Muscle layer of colon (tissue), 2 donors: ENCODE measurements around the gene PRDM16.

Experiments
- H3K27ac ChIP-seq: one replicate; pipeline ENCODE4 v1.7.0; 2013; ENCODE audit warnings: low read depth, mild to moderate bottlenecking, low read length, moderate library complexity
- H3K27me3 ChIP-seq, 2 donors: one replicate each; pipeline ENCODE4 v1.7.0; 2013; ENCODE audit warnings: low read length in 2 of 2, mild to moderate bottlenecking in 2 of 2; ENCODE audit not compliant: insufficient read depth in 2 of 2, control insufficient read depth in 1 of 2
- H3K36me3 ChIP-seq: one replicate; pipeline ENCODE4 v1.7.0; 2013; ENCODE audit warnings: mild to moderate bottlenecking, low read length; ENCODE audit not compliant: insufficient read depth
- H3K4me1 ChIP-seq: one replicate; pipeline ENCODE4 v1.7.0; 2013; ENCODE audit warnings: mild to moderate bottlenecking, low read length; ENCODE audit not compliant: insufficient read depth
- H3K4me3 ChIP-seq, 2 donors: one replicate each; pipeline ENCODE4 v1.7.0; 2013; ENCODE audit warnings: low read length in 2 of 2, low read depth in 1 of 2, mild to moderate bottlenecking in 1 of 2, moderate library complexity in 1 of 2
- H3K9ac ChIP-seq: one replicate; pipeline ENCODE4 v1.7.0; 2013; ENCODE audit warnings: low read length
- H3K9me3 ChIP-seq: one replicate; pipeline ENCODE4 v1.7.0; 2013; ENCODE audit warnings: mild to moderate bottlenecking, low read length
- donor health status: abdominal sarcoma.
- donor health status: Adenocarcinoma of cecum.

PRDM16 gene

GRCh38 chr1:3198371-3199271 is 129.6 kb downstream of the PRDM16 start:
- no peaks in the 10 kb centered on the region for H3K36me3 ChIP-seq
- no peak overlapping the region for H3K9ac ChIP-seq
- no peak overlapping the region for H3K4me3 ChIP-seq
- H3K27me3 ChIP-seq, result no peaks in the 10 kb centered on the region
- no peak overlapping the region for H3K27ac ChIP-seq
- H3K4me1 ChIP-seq, result no peaks in the 10 kb centered on the region
- no peaks in the 10 kb centered on the region for H3K9me3 ChIP-seq

- H3K9ac ChIP-seq, result no peak overlapping the region
- no peak overlapping the region for H3K4me3 ChIP-seq
- no peak overlapping the region for H3K27ac ChIP-seq
- no peaks in the 10 kb centered on the region for H3K36me3 ChIP-seq
- peaks cover 9% of the 10 kb centered on the region for H3K4me1 ChIP-seq
- no peaks in the 10 kb centered on the region for H3K9me3 ChIP-seq
- H3K27me3 ChIP-seq, result no peaks in the 10 kb centered on the region
Observed at GRCh38 chr1:3204725-3205124, 135.7 kb downstream of the PRDM16 start.

DNA sequence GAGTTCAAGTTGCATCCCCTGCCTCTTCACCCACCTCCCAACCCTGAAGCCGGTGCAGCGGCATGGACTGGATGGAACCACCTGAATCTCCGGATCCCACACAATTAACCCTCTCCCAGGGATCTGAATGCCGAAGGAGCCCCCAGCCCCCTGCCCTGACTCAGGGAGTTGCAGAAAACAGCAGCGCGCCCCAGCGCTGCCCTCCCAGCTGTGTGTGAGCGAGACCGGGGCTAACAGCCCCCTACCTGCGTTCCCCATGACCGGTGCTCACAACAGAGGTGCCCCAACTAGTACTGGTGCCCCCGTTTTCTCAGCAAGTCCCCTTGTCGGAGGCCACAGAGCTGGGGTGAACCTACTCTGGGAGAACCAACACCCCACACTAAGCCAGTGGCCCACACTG is 136.8 kb downstream of the PRDM16 start:
- Histone ChIP-seq H3K27me3 (no peaks in the 10 kb centered on the region), H3K27ac (no peak overlapping the region)

GRCh38 chr1:3206696-3207095 is 137.7 kb downstream of the PRDM16 start:
- Histone ChIP-seq H3K36me3 (no peaks in the 10 kb centered on the region), H3K9me3 (no peaks in the 10 kb centered on the region), H3K27ac (no peak overlapping the region), H3K27me3 (no peaks in the 10 kb centered on the region), H3K9ac (no peak overlapping the region), H3K4me1 (peaks cover 9% of the 10 kb centered on the region), H3K4me3 (no peak overlapping the region)

More for the DNA sequence above, 136.8 kb downstream of the PRDM16 start:
- Histone ChIP-seq H3K4me3 (no peak overlapping the region), H3K9me3 (no peaks in the 10 kb centered on the region), H3K36me3 (no peaks in the 10 kb centered on the region), H3K4me1 (peaks cover 9% of the 10 kb centered on the region), H3K9ac (no peak overlapping the region)

DNA sequence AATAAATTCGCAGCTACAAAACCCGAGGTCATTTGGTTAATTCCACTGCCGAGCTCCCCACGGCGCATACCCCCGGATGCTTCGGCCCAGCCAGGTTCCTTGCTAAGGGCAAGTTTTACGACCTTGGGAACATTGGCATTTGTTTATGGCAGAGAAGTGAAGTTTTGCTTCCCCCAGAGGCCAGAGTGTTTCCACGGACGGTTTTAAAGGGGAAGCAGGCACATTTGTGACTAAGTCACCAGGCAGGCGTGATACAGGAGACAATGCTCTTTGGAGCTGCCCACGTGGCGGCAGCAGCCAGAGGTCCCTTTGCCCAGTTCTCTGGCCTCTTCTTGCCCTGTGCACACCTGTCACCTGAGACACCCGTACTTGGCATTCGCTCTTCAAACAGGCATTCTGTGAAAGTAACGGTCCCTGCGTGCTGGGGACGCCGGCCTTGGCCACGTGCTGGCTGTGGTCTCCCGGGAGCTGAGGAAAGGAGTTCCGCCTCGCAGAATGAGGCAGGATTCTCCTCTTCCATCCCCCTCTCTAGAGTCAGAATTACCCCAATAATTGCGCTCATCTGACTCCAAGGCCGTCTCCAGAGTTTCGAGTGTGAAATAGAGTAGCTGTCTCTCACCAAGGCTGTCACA is 138.3 kb downstream of the PRDM16 start:
- Histone ChIP-seq H3K9ac (no peak overlapping the region), H3K4me1 (peaks cover 9% of the 10 kb centered on the region), H3K27ac (no peak overlapping the region), H3K27me3 (no peaks in the 10 kb centered on the region), H3K9me3 (no peaks in the 10 kb centered on the region), H3K36me3 (no peaks in the 10 kb centered on the region), H3K4me3 (no peak overlapping the region)

DNA sequence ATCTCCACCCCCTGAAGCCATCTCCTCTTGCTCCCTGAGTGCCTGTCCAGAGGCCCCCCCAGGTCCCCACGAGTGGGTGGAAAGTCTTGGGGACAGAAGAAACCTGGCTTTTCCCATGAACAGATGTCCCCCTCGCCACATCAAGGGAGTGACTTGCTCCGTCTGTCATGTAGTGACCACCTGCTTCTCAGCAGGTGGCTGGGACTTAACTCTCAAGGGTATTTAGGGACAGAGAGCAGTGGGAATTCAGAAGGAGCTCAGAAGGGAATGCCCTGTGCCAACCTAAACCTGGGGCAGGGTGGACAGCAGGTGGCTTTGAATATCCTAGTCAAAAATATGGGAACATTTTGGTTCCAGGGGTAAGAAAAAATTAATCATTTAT is 139.8 kb downstream of the PRDM16 start:
- H3K4me1 ChIP-seq, result peaks cover 9% of the 10 kb centered on the region
- H3K27ac ChIP-seq, result no peak overlapping the region
- no peaks in the 10 kb centered on the region for H3K27me3 ChIP-seq
- no peaks in the 10 kb centered on the region for H3K36me3 ChIP-seq
- no peak overlapping the region for H3K4me3 ChIP-seq
- no peak overlapping the region for H3K9ac ChIP-seq
- no peaks in the 10 kb centered on the region for H3K9me3 ChIP-seq

GRCh38 chr1:3209201-3209600 is 140.2 kb downstream of the PRDM16 start:
- H3K4me1 ChIP-seq, result peaks cover 9% of the 10 kb centered on the region
- no peaks in the 10 kb centered on the region for H3K9me3 ChIP-seq
- H3K27me3 ChIP-seq, result no peaks in the 10 kb centered on the region
- H3K36me3 ChIP-seq, result no peaks in the 10 kb centered on the region
- no peak overlapping the region for H3K27ac ChIP-seq
- no peak overlapping the region for H3K4me3 ChIP-seq
- H3K9ac ChIP-seq, result no peak overlapping the region

DNA sequence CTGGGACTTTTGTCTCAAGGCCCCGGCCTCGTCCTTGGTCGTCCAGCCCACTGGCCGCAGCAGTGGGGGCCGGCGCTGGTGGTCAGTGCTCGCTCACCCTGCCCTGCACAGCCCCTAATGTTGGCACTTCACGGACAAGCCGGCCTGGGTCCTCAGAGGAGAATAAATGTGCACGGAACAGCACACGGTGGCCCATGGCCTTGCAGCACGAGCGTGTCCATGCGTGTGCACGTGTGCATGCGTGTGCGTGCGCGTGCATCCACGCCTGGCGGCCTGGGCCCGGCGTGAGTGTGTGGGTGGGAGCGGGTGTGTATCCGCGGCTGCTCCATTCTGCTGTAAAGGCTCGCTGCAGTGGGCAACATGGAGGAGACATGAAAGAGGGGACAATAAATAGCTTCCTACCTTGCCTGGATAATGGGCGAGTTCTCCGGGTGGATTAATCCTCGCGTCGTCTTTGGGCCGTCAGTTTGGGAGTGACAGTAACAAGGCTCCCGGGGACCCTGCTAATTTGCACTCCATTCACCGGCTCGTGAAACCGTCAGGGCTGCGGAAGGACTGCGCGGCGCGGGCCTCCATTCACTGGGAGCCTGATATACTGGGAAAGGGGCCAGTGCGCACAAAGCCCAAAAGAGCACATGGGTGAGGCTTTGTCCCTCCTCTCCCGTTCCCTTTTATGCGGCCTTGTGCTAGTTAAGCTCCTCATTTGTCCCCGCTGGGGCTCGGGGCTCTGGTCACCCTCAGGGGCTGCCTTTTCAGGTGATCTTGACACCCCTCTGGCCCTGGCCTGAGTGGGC is 142.8 kb downstream of the PRDM16 start:
- Histone ChIP-seq H3K4me1 (peaks cover 13% of the 10 kb centered on the region), H3K9me3 (no peaks in the 10 kb centered on the region), H3K36me3 (no peaks in the 10 kb centered on the region), H3K4me3 (no peak overlapping the region), H3K27ac (no peak overlapping the region), H3K9ac (no peak overlapping the region), H3K27me3 (peaks cover 0 to 5% of the 10 kb centered on the region in 2 donors)

DNA sequence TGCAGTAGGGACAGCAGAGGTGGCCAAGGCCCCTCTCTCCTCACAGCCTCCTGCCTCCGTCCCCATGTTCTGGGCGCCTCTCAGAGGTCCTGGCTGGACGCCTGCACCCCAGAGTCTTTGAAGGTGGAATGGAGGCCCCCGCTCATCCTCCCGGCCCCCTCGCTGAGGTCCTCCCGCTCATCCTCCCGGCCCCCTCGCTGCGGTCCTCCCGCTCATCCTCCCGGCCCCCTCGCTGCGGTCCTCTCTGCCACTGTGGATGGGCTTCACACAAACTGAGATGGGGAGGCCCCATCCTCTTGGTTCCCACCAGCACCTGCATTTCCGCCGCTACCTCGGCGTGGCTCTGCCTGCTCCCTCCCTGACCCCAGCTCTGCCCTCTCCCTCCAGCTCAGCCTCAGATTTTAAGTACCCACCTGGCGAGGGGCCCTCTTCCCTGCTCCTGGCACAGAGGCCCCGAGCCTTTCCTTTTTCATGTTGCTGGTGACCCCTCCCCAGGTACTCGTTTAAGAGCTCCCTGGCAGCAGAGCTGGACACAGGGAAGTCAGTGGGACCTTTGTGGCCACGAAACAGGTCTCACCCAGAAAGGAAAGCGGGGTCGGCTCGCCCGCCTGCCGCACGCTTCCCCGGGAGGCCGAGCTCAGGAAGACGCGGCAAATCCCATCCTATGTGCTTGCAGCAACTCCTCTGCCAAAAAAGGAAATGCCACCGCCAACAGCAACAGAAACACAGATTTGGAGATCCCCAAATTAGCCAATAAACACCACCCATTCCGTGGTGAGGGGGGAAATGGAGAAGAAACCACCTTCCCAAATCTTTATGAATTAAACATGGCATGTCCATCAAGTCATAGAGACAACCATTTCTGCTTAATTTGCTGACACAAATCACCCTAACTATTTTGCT is 143.7 kb downstream of the PRDM16 start:
- H3K36me3 ChIP-seq, result no peaks in the 10 kb centered on the region
- H3K27ac ChIP-seq, result no peak overlapping the region
- H3K27me3 ChIP-seq, result peaks cover 0 to 5% of the 10 kb centered on the region in 2 donors
- H3K9ac ChIP-seq, result no peak overlapping the region
- H3K4me1 ChIP-seq, result peaks cover 13% of the 10 kb centered on the region
- no peak overlapping the region for H3K4me3 ChIP-seq
- H3K9me3 ChIP-seq, result no peaks in the 10 kb centered on the region

DNA sequence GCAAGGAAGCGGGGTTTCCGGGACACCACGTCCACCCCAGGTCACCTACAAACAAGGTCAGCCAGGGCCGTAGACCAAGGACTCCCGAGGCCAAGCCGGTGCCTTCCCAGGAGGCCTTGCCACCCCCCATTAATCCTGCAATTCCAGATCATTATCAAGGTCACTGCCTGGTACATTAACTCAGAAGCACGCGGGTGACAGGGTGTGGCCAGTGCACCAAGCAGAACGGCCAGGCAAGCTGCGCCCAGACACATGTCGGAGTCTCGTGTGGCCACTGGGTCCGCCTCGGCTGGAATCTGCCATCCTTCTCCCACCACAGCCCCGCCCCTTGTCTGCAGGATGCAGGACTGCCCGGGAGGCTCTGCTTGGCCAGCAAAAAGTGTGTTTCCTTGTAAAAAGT is 144.7 kb downstream of the PRDM16 start:
- no peaks in the 10 kb centered on the region for H3K36me3 ChIP-seq
- H3K4me1 ChIP-seq, result peaks cover 20% of the 10 kb centered on the region
- no peak overlapping the region for H3K4me3 ChIP-seq
- H3K27ac ChIP-seq, result no peak overlapping the region
- H3K9ac ChIP-seq, result no peak overlapping the region
- H3K9me3 ChIP-seq, result no peaks in the 10 kb centered on the region
- peaks cover 0 to 14% of the 10 kb centered on the region in 2 donors for H3K27me3 ChIP-seq
